ENCODE results near the gene ENPP3. TPM values are rescaled to one million over a fixed set of nuclear protein-coding genes. Genes with fewer than 3 reads are reported as not detected.

ENPP3 gene
- total and polyA plus RNA-seq, 3 experiments from 2014 or later: 0.15 to 1.3 (median 1.2) TPM

DNA sequence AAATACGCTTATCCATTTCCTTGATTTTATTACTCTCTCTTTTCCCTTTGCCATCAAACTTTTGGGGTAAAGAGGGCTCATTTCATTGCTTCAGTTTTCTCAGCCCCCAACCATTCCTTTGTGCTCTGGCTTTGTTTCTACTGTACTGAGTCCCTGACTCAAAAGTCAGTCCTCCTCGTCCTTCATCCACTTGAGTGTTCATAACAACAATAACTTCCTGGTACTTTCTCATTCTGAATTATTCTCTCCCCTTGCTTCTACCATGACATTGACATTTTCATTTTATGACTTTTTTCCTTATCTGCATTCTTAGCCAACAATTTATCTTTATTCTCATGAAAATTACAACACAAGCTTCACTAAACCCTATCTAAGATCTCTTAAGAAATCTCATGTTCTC lies 911 bp downstream of the ENPP3 start:
- Mint-ChIP-seq H3K9me3 (no peaks in the 10 kb centered on the region), H3K36me3 (peaks cover 0 to 5% (median 0%) of the 10 kb centered on the region in 3 donors), H3K4me3 (no peak overlapping the region), H3K4me1 (no peaks in the 10 kb centered on the region), H3K27me3 (peaks cover 0 to 2% of the 10 kb centered on the region in 2 donors), H3K27ac (peak overlapping the region in 1 of 8 donors; percentile 29)
- H3K27ac ChIP-seq (ENCODE audit: low read depth, low read length): peak overlapping the region; percentile 48
- POLR2A ChIA-PET: no interaction called here
- DNase-seq: no peak
- H3K9me3 ChIP-seq (ENCODE audit: low read length): no peaks in the 10 kb centered on the region
- H3K27me3 ChIP-seq (ENCODE audit: insufficient read depth, low read length, poor library complexity, severe bottlenecking): no peaks in the 10 kb centered on the region
- no peaks in the 10 kb centered on the region for H3K36me3 ChIP-seq (ENCODE audit: insufficient read depth, low read length)
- H3K4me1 ChIP-seq (ENCODE audit: insufficient read depth, low read length): no peaks in the 10 kb centered on the region
- no peak overlapping the region for H3K4me3 ChIP-seq (ENCODE audit: low read length)
- CTCF ChIA-PET: interaction anchor here (5.7 kb wide), 1 partner anchor 10 kb away, joined by 41 read pairs; the partner anchor contains the start of gene MED23

DNA sequence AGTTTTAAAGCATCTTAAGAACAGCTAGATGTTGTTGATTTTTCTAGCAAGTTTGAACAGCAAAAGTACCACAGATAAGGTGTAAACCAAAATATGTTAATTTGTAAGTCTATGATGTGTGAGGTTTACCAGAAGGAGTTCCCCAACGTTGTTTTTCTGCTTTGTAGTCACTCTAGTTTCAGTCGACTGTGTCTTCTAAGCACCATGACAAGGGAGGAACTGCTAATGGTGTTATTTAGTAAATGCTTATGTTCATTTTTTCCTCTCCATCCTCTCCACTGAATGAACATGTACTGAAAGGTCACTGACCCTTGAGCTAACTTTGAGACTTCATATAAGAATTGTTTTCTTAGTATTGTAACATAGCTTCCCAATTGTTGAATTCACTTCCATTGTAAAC lies 3.0 kb downstream of the ENPP3 start:
- H3K4me3 ChIP-seq (ENCODE audit: low read length): no peak overlapping the region
- ChIA-PET POLR2A (no interaction called here), CTCF (interaction anchor here (1.3 to 5.7 kb wide), 2 partner anchors 10 to 12 kb away, joined by 3 to 41 read pairs; partner anchors contain the start of gene MED23)
- H3K4me1 ChIP-seq (ENCODE audit: insufficient read depth, low read length): no peaks in the 10 kb centered on the region
- Mint-ChIP-seq H3K27me3 (peaks cover 0 to under 1% of the 10 kb centered on the region in 2 donors), H3K4me3 (no peak overlapping the region), H3K36me3 (peaks cover 0 to 5% (median 0%) of the 10 kb centered on the region in 3 donors), H3K4me1 (no peaks in the 10 kb centered on the region), H3K27ac (no peak overlapping the region), H3K9me3 (no peaks in the 10 kb centered on the region)
- H3K27me3 ChIP-seq (ENCODE audit: insufficient read depth, low read length, poor library complexity, severe bottlenecking): no peaks in the 10 kb centered on the region
- peak overlapping the region; percentile 48 for H3K27ac ChIP-seq (ENCODE audit: low read depth, low read length)
- DNase-seq: no peak
- H3K9me3 ChIP-seq (ENCODE audit: low read length): no peaks in the 10 kb centered on the region
- no peaks in the 10 kb centered on the region for H3K36me3 ChIP-seq (ENCODE audit: insufficient read depth, low read length)

DNA sequence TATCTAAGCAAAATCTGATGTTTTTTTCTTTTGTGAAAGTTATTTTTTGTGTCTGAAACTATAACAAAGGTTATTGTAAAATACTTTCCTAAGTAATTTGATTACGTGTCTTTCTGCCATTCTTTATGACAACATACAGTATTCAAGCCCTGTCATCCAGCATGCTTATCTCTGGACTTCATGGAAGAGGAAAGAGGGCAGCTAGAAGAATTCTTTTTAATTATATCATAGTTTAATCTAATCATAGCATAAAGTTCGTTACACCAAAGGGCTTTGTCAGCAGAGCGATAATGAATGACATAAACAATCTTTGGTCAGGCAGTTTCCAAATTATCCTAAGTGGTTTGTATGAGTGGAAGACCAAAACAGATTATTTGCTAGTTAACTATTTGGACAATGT lies 3.5 kb downstream of the ENPP3 start:
- H3K27me3 ChIP-seq (ENCODE audit: insufficient read depth, low read length, poor library complexity, severe bottlenecking): no peaks in the 10 kb centered on the region
- ChIA-PET POLR2A (no interaction called here), CTCF (interaction anchor here (5.7 kb wide), 1 partner anchor 13 kb away, joined by 41 read pairs; the partner anchor contains the start of gene MED23)

DNA sequence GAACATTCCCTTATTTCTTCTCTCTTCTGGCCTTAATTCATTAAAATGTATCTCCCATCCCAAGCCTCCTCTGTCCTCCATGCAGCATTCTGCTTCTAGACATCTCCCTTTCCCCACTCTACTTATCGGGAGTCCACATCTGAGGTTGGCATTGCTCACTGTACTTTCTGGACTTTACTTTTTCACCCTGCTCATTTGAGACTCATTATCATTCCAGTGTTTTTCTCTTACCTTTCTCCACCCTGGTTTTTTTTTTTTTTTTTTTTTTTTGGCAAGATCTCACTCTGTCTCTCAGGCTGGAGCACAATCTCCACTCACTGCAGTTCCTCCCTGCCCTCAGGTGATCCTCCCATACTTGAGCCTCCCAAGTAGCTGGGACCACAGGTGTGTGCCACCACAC lies 4.5 kb downstream of the ENPP3 start:
- Histone ChIP-seq H3K4me3 (ENCODE audit: low read length) (no peak overlapping the region), H3K4me1 (ENCODE audit: insufficient read depth, low read length) (no peaks in the 10 kb centered on the region), H3K36me3 (ENCODE audit: insufficient read depth, low read length) (no peaks in the 10 kb centered on the region), H3K27ac (ENCODE audit: low read depth, low read length) (no peak overlapping the region), H3K9me3 (ENCODE audit: low read length) (no peaks in the 10 kb centered on the region), H3K27me3 (ENCODE audit: insufficient read depth, low read length, poor library complexity, severe bottlenecking) (no peaks in the 10 kb centered on the region)
- Mint-ChIP-seq H3K27me3 (no peaks in the 10 kb centered on the region), H3K4me3 (no peak overlapping the region), H3K27ac (peak overlapping the region in 1 of 8 donors; percentile 13), H3K4me1 (no peaks in the 10 kb centered on the region), H3K9me3 (no peaks in the 10 kb centered on the region), H3K36me3 (peaks cover 0 to 5% (median 0%) of the 10 kb centered on the region in 3 donors)
- ChIA-PET CTCF (no interaction called here), POLR2A (no interaction called here)
- DNase-seq: no peak

More for the DNA sequence above, 3.5 kb downstream of the ENPP3 start:
- no peaks in the 10 kb centered on the region for H3K4me1 Mint-ChIP-seq
- DNase-seq: no peak
- no peak overlapping the region for H3K4me3 ChIP-seq (ENCODE audit: low read length)
- no peaks in the 10 kb centered on the region for H3K27me3 Mint-ChIP-seq
- H3K36me3 ChIP-seq (ENCODE audit: insufficient read depth, low read length): no peaks in the 10 kb centered on the region
- H3K4me3 Mint-ChIP-seq: no peak overlapping the region
- no peaks in the 10 kb centered on the region for H3K4me1 ChIP-seq (ENCODE audit: insufficient read depth, low read length)
- H3K36me3 Mint-ChIP-seq: peaks cover 0 to 5% (median 0%) of the 10 kb centered on the region in 3 donors
- H3K9me3 ChIP-seq (ENCODE audit: low read length): no peaks in the 10 kb centered on the region
- H3K9me3 Mint-ChIP-seq: no peaks in the 10 kb centered on the region
- no peak overlapping the region for H3K27ac Mint-ChIP-seq
- peak overlapping the region; percentile 48 for H3K27ac ChIP-seq (ENCODE audit: low read depth, low read length)

DNA sequence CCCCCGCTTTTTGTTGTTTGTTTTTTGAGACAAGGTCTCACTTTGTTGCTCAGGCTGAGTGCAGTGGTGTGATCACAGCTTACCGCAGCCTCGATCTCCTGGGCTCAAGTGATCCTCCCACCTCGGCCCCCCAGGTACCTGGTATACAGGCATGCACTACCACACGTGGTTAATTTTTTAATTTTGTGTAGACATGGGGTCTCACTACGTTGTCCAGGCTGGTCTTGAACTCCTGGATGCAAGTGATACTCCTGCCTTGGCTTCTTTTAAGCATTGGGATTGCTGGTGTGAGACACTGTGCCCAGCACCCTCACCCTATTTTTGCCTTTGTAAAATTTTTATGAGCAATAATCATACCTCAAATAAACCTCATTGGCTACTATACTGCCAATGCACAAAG lies 5.5 kb downstream of the ENPP3 start:
- Mint-ChIP-seq H3K4me1 (no peaks in the 10 kb centered on the region), H3K36me3 (peaks cover 0 to 5% (median 0%) of the 10 kb centered on the region in 3 donors), H3K4me3 (no peak overlapping the region), H3K27ac (no peak overlapping the region), H3K9me3 (no peaks in the 10 kb centered on the region), H3K27me3 (no peaks in the 10 kb centered on the region)
- Histone ChIP-seq H3K4me3 (ENCODE audit: low read length) (no peak overlapping the region), H3K36me3 (ENCODE audit: insufficient read depth, low read length) (no peaks in the 10 kb centered on the region), H3K9me3 (ENCODE audit: low read length) (no peaks in the 10 kb centered on the region), H3K27me3 (ENCODE audit: insufficient read depth, low read length, poor library complexity, severe bottlenecking) (no peaks in the 10 kb centered on the region), H3K4me1 (ENCODE audit: insufficient read depth, low read length) (no peaks in the 10 kb centered on the region), H3K27ac (ENCODE audit: low read depth, low read length) (peak overlapping the region; percentile 3)
- no peak for DNase-seq
- CTCF ChIA-PET: no interaction called here
- POLR2A ChIA-PET: no interaction called here

DNA sequence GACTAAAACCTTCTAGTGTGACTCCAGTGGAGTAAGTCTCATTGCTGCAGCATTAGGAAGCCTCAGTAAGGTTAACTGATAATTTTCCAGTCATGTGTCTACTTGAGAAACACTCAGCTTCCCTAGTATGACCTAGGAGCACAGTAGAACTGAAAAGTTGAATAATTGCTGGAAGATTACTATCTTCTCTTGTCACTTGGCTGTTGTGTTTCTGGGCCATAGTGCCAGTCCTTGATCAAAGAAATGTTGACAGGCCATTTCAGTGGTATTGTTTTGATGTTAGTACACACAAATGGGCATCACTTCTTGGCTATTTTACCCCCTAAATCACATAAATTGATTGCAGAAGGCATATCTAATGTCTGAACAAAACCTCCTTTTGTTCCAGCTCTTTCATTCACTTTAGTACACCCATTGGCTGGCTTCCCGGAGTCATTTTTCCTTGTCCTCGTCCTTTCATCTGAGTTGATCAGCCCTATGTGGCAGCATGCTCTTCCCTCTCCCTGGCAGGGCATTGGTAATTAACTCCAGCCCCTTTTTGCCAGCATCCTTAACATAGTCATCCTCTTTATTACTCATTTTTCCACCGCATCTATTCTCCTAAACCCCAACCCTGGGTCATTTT lies 6.0 kb downstream of the ENPP3 start:
- peaks cover 0 to 2% (median 0%) of the 10 kb centered on the region in 3 donors for H3K36me3 Mint-ChIP-seq
- no peak overlapping the region for H3K27ac ChIP-seq (ENCODE audit: low read depth, low read length)
- no peaks in the 10 kb centered on the region for H3K9me3 Mint-ChIP-seq
- DNase-seq: no peak
- H3K27me3 Mint-ChIP-seq: no peaks in the 10 kb centered on the region
- no peaks in the 10 kb centered on the region for H3K36me3 ChIP-seq (ENCODE audit: insufficient read depth, low read length)
- ChIA-PET POLR2A (no interaction called here), CTCF (no interaction called here)
- H3K4me3 Mint-ChIP-seq: no peak overlapping the region
- H3K4me3 ChIP-seq (ENCODE audit: low read length): no peak overlapping the region
- H3K27ac Mint-ChIP-seq: no peak overlapping the region
- H3K27me3 ChIP-seq (ENCODE audit: insufficient read depth, low read length, poor library complexity, severe bottlenecking): no peaks in the 10 kb centered on the region
- H3K4me1 Mint-ChIP-seq: no peaks in the 10 kb centered on the region
- no peaks in the 10 kb centered on the region for H3K9me3 ChIP-seq (ENCODE audit: low read length)
- H3K4me1 ChIP-seq (ENCODE audit: insufficient read depth, low read length): no peaks in the 10 kb centered on the region

DNA sequence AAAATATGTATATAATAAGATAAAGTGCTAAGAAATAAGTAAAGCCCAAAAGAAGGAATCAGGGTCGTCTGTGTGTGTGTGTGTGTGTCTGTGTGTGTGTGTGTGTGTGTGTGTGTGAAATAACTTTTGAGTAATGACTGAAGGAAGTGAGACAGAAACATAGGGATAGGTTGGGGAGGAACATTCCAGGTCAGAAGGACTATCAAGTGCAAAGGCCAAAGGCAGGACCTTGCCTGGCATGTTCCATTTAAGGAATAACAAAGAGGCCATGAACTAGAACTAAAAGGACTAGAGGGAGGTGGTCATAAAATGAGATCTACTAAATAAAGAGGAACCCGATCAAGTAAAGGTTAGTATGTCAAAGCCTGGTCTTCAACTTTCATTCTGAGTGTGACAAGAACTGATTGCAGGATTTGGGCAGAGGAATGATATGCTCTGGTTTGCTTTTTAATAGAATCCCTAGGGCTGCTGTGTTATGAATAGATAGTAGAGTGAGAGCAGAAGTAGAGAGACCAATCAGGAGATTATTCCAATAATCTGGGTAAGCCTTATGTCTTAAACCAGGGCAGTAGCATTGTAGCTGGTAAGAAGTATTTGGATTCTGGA lies 6.9 kb downstream of the ENPP3 start:
- H3K27ac Mint-ChIP-seq: no peak overlapping the region
- H3K27me3 Mint-ChIP-seq: peaks cover 0 to 2% of the 10 kb centered on the region in 2 donors
- no peaks in the 10 kb centered on the region for H3K9me3 Mint-ChIP-seq
- CTCF ChIA-PET: no interaction called here
- no peak overlapping the region for H3K27ac ChIP-seq (ENCODE audit: low read depth, low read length)
- no peaks in the 10 kb centered on the region for H3K4me1 Mint-ChIP-seq
- H3K9me3 ChIP-seq (ENCODE audit: low read length): no peaks in the 10 kb centered on the region
- H3K36me3 ChIP-seq (ENCODE audit: insufficient read depth, low read length): no peaks in the 10 kb centered on the region
- H3K4me3 ChIP-seq (ENCODE audit: low read length): no peak overlapping the region
- no peaks in the 10 kb centered on the region for H3K36me3 Mint-ChIP-seq
- no peak overlapping the region for H3K4me3 Mint-ChIP-seq
- no peaks in the 10 kb centered on the region for H3K4me1 ChIP-seq (ENCODE audit: insufficient read depth, low read length)
- POLR2A ChIA-PET: no interaction called here
- no peak for DNase-seq
- H3K27me3 ChIP-seq (ENCODE audit: insufficient read depth, low read length, poor library complexity, severe bottlenecking): no peaks in the 10 kb centered on the region

DNA sequence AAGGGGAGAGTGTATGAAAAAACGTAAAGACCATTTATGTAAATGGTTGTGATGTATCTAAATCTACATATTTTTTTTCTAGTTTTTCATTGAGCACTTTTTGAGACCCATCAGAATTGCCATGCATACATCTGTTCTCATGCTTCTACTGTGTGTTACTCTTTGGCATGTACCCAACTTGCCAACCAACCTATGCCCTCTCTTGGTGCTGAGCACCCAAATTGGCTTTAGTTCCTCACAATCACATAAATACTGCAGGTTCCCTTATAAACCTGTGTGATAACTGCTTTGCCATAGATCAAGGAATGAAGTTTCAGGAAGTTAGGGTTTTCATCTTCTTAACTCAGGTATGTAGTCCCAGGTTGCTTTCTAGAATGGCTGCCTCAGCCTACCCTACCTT lies 7.8 kb downstream of the ENPP3 start:
- Histone ChIP-seq H3K4me1 (ENCODE audit: insufficient read depth, low read length) (no peaks in the 10 kb centered on the region), H3K9me3 (ENCODE audit: low read length) (no peaks in the 10 kb centered on the region), H3K27me3 (ENCODE audit: insufficient read depth, low read length, poor library complexity, severe bottlenecking) (no peaks in the 10 kb centered on the region), H3K27ac (ENCODE audit: low read depth, low read length) (no peak overlapping the region), H3K36me3 (ENCODE audit: insufficient read depth, low read length) (no peaks in the 10 kb centered on the region), H3K4me3 (ENCODE audit: low read length) (no peak overlapping the region)
- ChIA-PET POLR2A (no interaction called here), CTCF (interaction anchor here (1.4 kb wide), 1 partner anchor 17 kb away, joined by 4 read pairs; the partner anchor contains the start of gene MED23)
- Mint-ChIP-seq H3K4me1 (no peaks in the 10 kb centered on the region), H3K27ac (no peak overlapping the region), H3K4me3 (no peak overlapping the region), H3K36me3 (no peaks in the 10 kb centered on the region), H3K9me3 (no peaks in the 10 kb centered on the region), H3K27me3 (peaks cover 0 to 4% of the 10 kb centered on the region in 2 donors)
- DNase-seq: no peak

All from CD8-positive, alpha-beta memory T cell (primary cell).